ENCODE results near the gene DSG1. TPM values are rescaled to one million over a fixed set of nuclear protein-coding genes. Genes with fewer than 3 reads are reported as not detected.

DSG1 gene
- total and polyA plus RNA-seq, 2 experiments from 2014 or later: not detected

- no peak overlapping the region for H3K4me3 ChIP-seq
- no peak overlapping the region for H3K9ac ChIP-seq
- H3K27me3 ChIP-seq (replicated peaks; ENCODE audit: insufficient read depth): no peaks in the 10 kb centered on the region
- no peaks in the 10 kb centered on the region for H3F3A ChIP-seq (ENCODE audit: insufficient read depth)
- 22 to 26% methylated on average over 2 of the region's 2 CpGs for WGBS, 2 experiments (ENCODE audit: low coverage in 1 of 2, low lambda C conversion rate in 2 of 2, missing lambda C conversion rate in 2 of 2)
- no peaks in the 10 kb centered on the region for H4K20me1 ChIP-seq (ENCODE audit: insufficient read depth)
- no peak overlapping the region for H3K27ac ChIP-seq
- H3K79me2 ChIP-seq (ENCODE audit: insufficient read depth): no peaks in the 10 kb centered on the region
- no peaks in the 10 kb centered on the region for H3K36me3 ChIP-seq (ENCODE audit: low read depth)
- no peaks in the 10 kb centered on the region for H3K9me2 ChIP-seq (ENCODE audit: insufficient read depth)
- DNase-seq: no peak
- in situ Hi-C loops (cut with MboI): no loop called here
- TF ChIP-seq EZH2 (IDR thresholded peaks at IDR 0.05; ENCODE audit: insufficient read depth, poor library complexity, severe bottlenecking): no peak
- no peak for TF ChIP-seq EZH2phosphoT487 (IDR thresholded peaks at IDR 0.05; ENCODE audit: insufficient read depth, low read depth)
- H3K9me3 ChIP-seq (ENCODE audit: low read depth): no peaks in the 10 kb centered on the region
- no peaks in the 10 kb centered on the region for H3K4me1 ChIP-seq (ENCODE audit: insufficient read depth)
- no peak overlapping the region for H2AFZ ChIP-seq
- H3K4me2 ChIP-seq (ENCODE audit: unreplicated experiment): no peak overlapping the region
Measured at GRCh38 chr18:31297248-31297647, 20.7 kb upstream of the DSG1 start.

- DNase-seq: no peak
- H3K36me3 ChIP-seq (ENCODE audit: low read depth): no peaks in the 10 kb centered on the region
- in situ Hi-C loops (cut with MboI): no loop called here
- H3K4me3 ChIP-seq: no peak overlapping the region
- no peaks in the 10 kb centered on the region for H4K20me1 ChIP-seq (ENCODE audit: insufficient read depth)
- H3K4me2 ChIP-seq (ENCODE audit: unreplicated experiment): no peak overlapping the region
- H3K79me2 ChIP-seq (ENCODE audit: insufficient read depth): no peaks in the 10 kb centered on the region
- H3K27me3 ChIP-seq (replicated peaks; ENCODE audit: insufficient read depth): no peaks in the 10 kb centered on the region
- no peaks in the 10 kb centered on the region for H3K9me2 ChIP-seq (ENCODE audit: insufficient read depth)
- no peak for TF ChIP-seq EZH2phosphoT487 (IDR thresholded peaks at IDR 0.05; ENCODE audit: insufficient read depth, low read depth)
- no peak for TF ChIP-seq EZH2 (IDR thresholded peaks at IDR 0.05; ENCODE audit: insufficient read depth, poor library complexity, severe bottlenecking)
- no peaks in the 10 kb centered on the region for H3K9me3 ChIP-seq (ENCODE audit: low read depth)
- H2AFZ ChIP-seq: no peak overlapping the region
- H3K9ac ChIP-seq: no peak overlapping the region
- no peaks in the 10 kb centered on the region for H3F3A ChIP-seq (ENCODE audit: insufficient read depth)
- H3K4me1 ChIP-seq (ENCODE audit: insufficient read depth): no peaks in the 10 kb centered on the region
- H3K27ac ChIP-seq: no peak overlapping the region
- WGBS, 2 experiments (ENCODE audit: low coverage in 1 of 2, low lambda C conversion rate in 2 of 2, missing lambda C conversion rate in 2 of 2): 12 to 25% methylated on average over 3 of the region's 3 CpGs
Measured at GRCh38 chr18:31301201-31301655, 16.7 kb upstream of the DSG1 start.

GRCh38 chr18:31302991-31303390 lies 15.0 kb upstream of the DSG1 start:
- Histone ChIP-seq H3K27me3 (replicated peaks; ENCODE audit: insufficient read depth) (no peaks in the 10 kb centered on the region), H4K20me1 (ENCODE audit: insufficient read depth) (no peaks in the 10 kb centered on the region), H3K9me2 (ENCODE audit: insufficient read depth) (no peaks in the 10 kb centered on the region), H3K4me2 (ENCODE audit: unreplicated experiment) (no peak overlapping the region), H2AFZ (no peak overlapping the region), H3K9ac (no peak overlapping the region), H3K4me1 (ENCODE audit: insufficient read depth) (no peaks in the 10 kb centered on the region), H3K9me3 (ENCODE audit: low read depth) (no peaks in the 10 kb centered on the region), H3F3A (ENCODE audit: insufficient read depth) (no peaks in the 10 kb centered on the region), H3K27ac (no peak overlapping the region), H3K79me2 (ENCODE audit: insufficient read depth) (no peaks in the 10 kb centered on the region), H3K4me3 (no peak overlapping the region), H3K36me3 (ENCODE audit: low read depth) (no peaks in the 10 kb centered on the region)
- in situ Hi-C loops (cut with MboI): no loop called here
- no peak for DNase-seq
- TF ChIP-seq EZH2phosphoT487 (IDR thresholded peaks at IDR 0.05; ENCODE audit: insufficient read depth, low read depth) (no peak), EZH2 (IDR thresholded peaks at IDR 0.05; ENCODE audit: insufficient read depth, poor library complexity, severe bottlenecking) (no peak)

GRCh38 chr18:31303771-31304170 lies 14.2 kb upstream of the DSG1 start:
- Histone ChIP-seq H3F3A (ENCODE audit: insufficient read depth) (no peaks in the 10 kb centered on the region), H3K4me1 (ENCODE audit: insufficient read depth) (no peaks in the 10 kb centered on the region), H3K4me2 (ENCODE audit: unreplicated experiment) (no peak overlapping the region), H3K9ac (no peak overlapping the region), H3K36me3 (ENCODE audit: low read depth) (no peaks in the 10 kb centered on the region), H3K9me2 (ENCODE audit: insufficient read depth) (no peaks in the 10 kb centered on the region), H4K20me1 (ENCODE audit: insufficient read depth) (no peaks in the 10 kb centered on the region), H3K27ac (no peak overlapping the region), H2AFZ (no peak overlapping the region), H3K79me2 (ENCODE audit: insufficient read depth) (no peaks in the 10 kb centered on the region), H3K4me3 (no peak overlapping the region), H3K9me3 (ENCODE audit: low read depth) (no peaks in the 10 kb centered on the region), H3K27me3 (replicated peaks; ENCODE audit: insufficient read depth) (no peaks in the 10 kb centered on the region)
- in situ Hi-C loops (cut with MboI): no loop called here
- TF ChIP-seq EZH2 (IDR thresholded peaks at IDR 0.05; ENCODE audit: insufficient read depth, poor library complexity, severe bottlenecking) (no peak), EZH2phosphoT487 (IDR thresholded peaks at IDR 0.05; ENCODE audit: insufficient read depth, low read depth) (no peak)
- no peak for DNase-seq
- WGBS, 2 experiments (ENCODE audit: low coverage in 1 of 2, low lambda C conversion rate in 2 of 2, missing lambda C conversion rate in 2 of 2): 29 to 30% methylated on average over 3 of the region's 3 CpGs

GRCh38 chr18:31309115-31309514 lies 8.8 kb upstream of the DSG1 start:
- no peaks in the 10 kb centered on the region for H4K20me1 ChIP-seq (ENCODE audit: insufficient read depth)
- no peak overlapping the region for H3K9ac ChIP-seq
- H3F3A ChIP-seq (ENCODE audit: insufficient read depth): no peaks in the 10 kb centered on the region
- no peaks in the 10 kb centered on the region for H3K9me3 ChIP-seq (ENCODE audit: low read depth)
- H3K79me2 ChIP-seq (ENCODE audit: insufficient read depth): no peaks in the 10 kb centered on the region
- 8 to 11% methylated on average over 2 of the region's 2 CpGs for WGBS, 2 experiments (ENCODE audit: low coverage in 1 of 2, low lambda C conversion rate in 2 of 2, missing lambda C conversion rate in 2 of 2)
- no peaks in the 10 kb centered on the region for H3K4me1 ChIP-seq (ENCODE audit: insufficient read depth)
- TF ChIP-seq EZH2 (IDR thresholded peaks at IDR 0.05; ENCODE audit: insufficient read depth, poor library complexity, severe bottlenecking) (no peak), EZH2phosphoT487 (IDR thresholded peaks at IDR 0.05; ENCODE audit: insufficient read depth, low read depth) (no peak)
- no peak overlapping the region for H3K4me3 ChIP-seq
- no peaks in the 10 kb centered on the region for H3K9me2 ChIP-seq (ENCODE audit: insufficient read depth)
- no peak overlapping the region for H2AFZ ChIP-seq
- no peaks in the 10 kb centered on the region for H3K27me3 ChIP-seq (replicated peaks; ENCODE audit: insufficient read depth)
- no peak for DNase-seq
- no peak overlapping the region for H3K27ac ChIP-seq
- no peaks in the 10 kb centered on the region for H3K36me3 ChIP-seq (ENCODE audit: low read depth)
- in situ Hi-C loops (cut with MboI): no loop called here
- H3K4me2 ChIP-seq (ENCODE audit: unreplicated experiment): no peak overlapping the region
